GM12878 (cell line): ENCODE data around the gene YTHDC1.

Experiments used
- EZH2 ChIP-seq: IDR thresholded peaks from 2 replicates; pipeline ENCODE4 v1.6.1; 2012; ENCODE audit warnings: low read depth, mild to moderate bottlenecking, control low read depth, inconsistent platforms, low read length, borderline replicate concordance; ENCODE audit not compliant: control insufficient read depth
- WRNIP1 ChIP-seq: IDR thresholded peaks from 2 replicates; pipeline ENCODE4 v1.6.1; 2011; ENCODE audit warnings: low read depth, low read length, improper control_type of control experiment, borderline replicate concordance
- TF ChIP-seq, protein P1 (sequence below), 3 experiments: IDR thresholded peaks in 2 of 3; conservative IDR thresholded peaks in 1 of 3; 2 replicates each; pipeline ENCODE4 v1.5.1; 2011; ENCODE audit warnings: low read depth in 3 of 3, low read length in 3 of 3, mild to moderate bottlenecking in 3 of 3, control low read depth in 2 of 3, moderate library complexity in 2 of 3, inconsistent platforms in 1 of 3, mixed read lengths in 1 of 3; ENCODE audit not compliant: control insufficient read depth in 2 of 3, insufficient read depth in 1 of 3; ENCODE audit errors: extremely low read depth in 1 of 3

DNA sequence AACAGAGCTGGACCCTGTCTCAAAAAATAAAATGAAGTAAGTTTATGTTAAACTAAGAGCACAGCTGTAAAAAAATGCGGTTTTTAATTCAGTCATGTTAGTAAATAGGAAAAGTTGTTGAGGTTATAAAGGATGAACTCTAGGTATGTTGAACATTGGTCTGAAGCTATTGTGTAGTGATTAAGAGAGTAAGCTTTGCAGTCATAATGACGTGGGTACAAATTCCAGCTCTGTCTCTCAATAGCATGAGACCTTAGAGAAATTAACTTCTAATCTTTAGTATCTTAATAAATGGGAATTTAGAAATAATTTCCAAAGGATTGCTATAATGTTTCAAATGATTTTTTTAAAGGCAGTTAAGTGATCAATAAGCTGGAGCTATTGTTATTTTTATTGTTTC lies 2.9 kb upstream of the YTHDC1 start:
- TF ChIP-seq, protein P1, sequence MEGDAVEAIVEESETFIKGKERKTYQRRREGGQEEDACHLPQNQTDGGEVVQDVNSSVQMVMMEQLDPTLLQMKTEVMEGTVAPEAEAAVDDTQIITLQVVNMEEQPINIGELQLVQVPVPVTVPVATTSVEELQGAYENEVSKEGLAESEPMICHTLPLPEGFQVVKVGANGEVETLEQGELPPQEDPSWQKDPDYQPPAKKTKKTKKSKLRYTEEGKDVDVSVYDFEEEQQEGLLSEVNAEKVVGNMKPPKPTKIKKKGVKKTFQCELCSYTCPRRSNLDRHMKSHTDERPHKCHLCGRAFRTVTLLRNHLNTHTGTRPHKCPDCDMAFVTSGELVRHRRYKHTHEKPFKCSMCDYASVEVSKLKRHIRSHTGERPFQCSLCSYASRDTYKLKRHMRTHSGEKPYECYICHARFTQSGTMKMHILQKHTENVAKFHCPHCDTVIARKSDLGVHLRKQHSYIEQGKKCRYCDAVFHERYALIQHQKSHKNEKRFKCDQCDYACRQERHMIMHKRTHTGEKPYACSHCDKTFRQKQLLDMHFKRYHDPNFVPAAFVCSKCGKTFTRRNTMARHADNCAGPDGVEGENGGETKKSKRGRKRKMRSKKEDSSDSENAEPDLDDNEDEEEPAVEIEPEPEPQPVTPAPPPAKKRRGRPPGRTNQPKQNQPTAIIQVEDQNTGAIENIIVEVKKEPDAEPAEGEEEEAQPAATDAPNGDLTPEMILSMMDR (IDR thresholded peaks at IDR 0.05 in 2 of 3, conservative IDR thresholded peaks at IDR 0.05 in 1 of 3; ENCODE audit: control insufficient read depth in 2 of 3, extremely low read depth in 1 of 3, insufficient read depth in 1 of 3, low read depth in 3 of 3, low read length in 3 of 3): no peak
- TF ChIP-seq EZH2 (no peak), WRNIP1 (no peak)
